GM18870 (cell line): ENCODE results near the gene RNU5B-1.
A peak's percentile ranks its signal among the peaks of the same experiment; 100 is the strongest.
"Not testable (repeated sequence)": the region's sequence is repeated elsewhere in the genome, so short reads cannot be mapped to it uniquely, and the experiment has no call there.

Experiments
- ATAC-seq: cut with Tn5 transposase; IDR thresholded peaks from one replicate; pipeline ENCODE4 v1.9.1; 2021; ENCODE audit warnings: moderate library complexity; ENCODE audit not compliant: unreplicated experiment

The RNU5B-1 gene

GRCh38 chr15:65304381-65305149, at the start of gene RNU5B-1:
Gene RNU5B-1, plus strand, starts transcription at chr15:65304677.
- ATAC-seq: peak; percentile 70

GRCh38 chr15:65254758-65255157, 49.7 kb upstream of the RNU5B-1 start:
- no peak for ATAC-seq

- ATAC-seq: no peak
These were observed 48.9 kb upstream of the RNU5B-1 start for GRCh38 chr15:65255486-65256140.

- no peak for ATAC-seq
These were observed 45.9 kb upstream of the RNU5B-1 start for GRCh38 chr15:65258375-65259262.

- ATAC-seq: no peak
These were observed 45.1 kb upstream of the RNU5B-1 start for GRCh38 chr15:65259367-65259797.

- no peak for ATAC-seq
These were observed 43.5 kb upstream of the RNU5B-1 start for GRCh38 chr15:65260968-65261367.

- no peak for ATAC-seq
These were observed 41.2 kb upstream of the RNU5B-1 start for GRCh38 chr15:65263313-65263712.

GRCh38 chr15:65264863-65265430, 39.5 kb upstream of the RNU5B-1 start:
- no peak for ATAC-seq

- no peak for ATAC-seq
These were observed 38.0 kb upstream of the RNU5B-1 start for GRCh38 chr15:65266469-65266868.

GRCh38 chr15:65268411-65268810, 36.1 kb upstream of the RNU5B-1 start:
- ATAC-seq: no peak

- not testable (repeated sequence) for ATAC-seq
These were observed 33.5 kb upstream of the RNU5B-1 start for GRCh38 chr15:65270811-65271545.

GRCh38 chr15:65275104-65275727, 29.3 kb upstream of the RNU5B-1 start:
- no peak for ATAC-seq

- no peak for ATAC-seq
These were observed 28.8 kb upstream of the RNU5B-1 start for GRCh38 chr15:65275728-65276126.

- no peak for ATAC-seq
These were observed 27.5 kb upstream of the RNU5B-1 start for GRCh38 chr15:65277015-65277414.

GRCh38 chr15:65278480-65278879, 26.0 kb upstream of the RNU5B-1 start:
- no peak for ATAC-seq

GRCh38 chr15:65285291-65286068, 19.0 kb upstream of the RNU5B-1 start:
- no peak for ATAC-seq

- peak; percentile 16 for ATAC-seq
These were observed 18.3 kb upstream of the RNU5B-1 start for GRCh38 chr15:65286069-65286703.

- peak; percentile 60 for ATAC-seq
These were observed 17.6 kb upstream of the RNU5B-1 start, which contains the start of gene PARP16 for GRCh38 chr15:65286704-65287519. Gene PARP16, minus strand, starts transcription at chr15:65286883. Its CDS starts 457 bp downstream, at chr15:65286426.
